Activated CD4-positive, CD25-positive, alpha-beta regulatory T cell treated with anti-CD3 and anti-CD28 coated beads, Interleukin-2, amount 50 U/mL, for 24 hours (primary cell): ENCODE results near the gene GRIK4.
"Not testable (repeated sequence)": the region's sequence is repeated elsewhere in the genome, so short reads cannot be mapped to it uniquely, and the experiment has no call there.

Experiments used
- ATAC-seq, 2 donors: fragments of 150-1000 bp; cut with Tn5 transposase; one replicate each; pipeline ENCODE4 v1.10.0; 2021; ENCODE audit warnings: mild to moderate bottlenecking in 1 of 2, moderate library complexity in 1 of 2

Gene GRIK4, protein sequence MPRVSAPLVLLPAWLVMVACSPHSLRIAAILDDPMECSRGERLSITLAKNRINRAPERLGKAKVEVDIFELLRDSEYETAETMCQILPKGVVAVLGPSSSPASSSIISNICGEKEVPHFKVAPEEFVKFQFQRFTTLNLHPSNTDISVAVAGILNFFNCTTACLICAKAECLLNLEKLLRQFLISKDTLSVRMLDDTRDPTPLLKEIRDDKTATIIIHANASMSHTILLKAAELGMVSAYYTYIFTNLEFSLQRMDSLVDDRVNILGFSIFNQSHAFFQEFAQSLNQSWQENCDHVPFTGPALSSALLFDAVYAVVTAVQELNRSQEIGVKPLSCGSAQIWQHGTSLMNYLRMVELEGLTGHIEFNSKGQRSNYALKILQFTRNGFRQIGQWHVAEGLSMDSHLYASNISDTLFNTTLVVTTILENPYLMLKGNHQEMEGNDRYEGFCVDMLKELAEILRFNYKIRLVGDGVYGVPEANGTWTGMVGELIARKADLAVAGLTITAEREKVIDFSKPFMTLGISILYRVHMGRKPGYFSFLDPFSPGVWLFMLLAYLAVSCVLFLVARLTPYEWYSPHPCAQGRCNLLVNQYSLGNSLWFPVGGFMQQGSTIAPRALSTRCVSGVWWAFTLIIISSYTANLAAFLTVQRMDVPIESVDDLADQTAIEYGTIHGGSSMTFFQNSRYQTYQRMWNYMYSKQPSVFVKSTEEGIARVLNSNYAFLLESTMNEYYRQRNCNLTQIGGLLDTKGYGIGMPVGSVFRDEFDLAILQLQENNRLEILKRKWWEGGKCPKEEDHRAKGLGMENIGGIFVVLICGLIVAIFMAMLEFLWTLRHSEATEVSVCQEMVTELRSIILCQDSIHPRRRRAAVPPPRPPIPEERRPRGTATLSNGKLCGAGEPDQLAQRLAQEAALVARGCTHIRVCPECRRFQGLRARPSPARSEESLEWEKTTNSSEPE

DNA sequence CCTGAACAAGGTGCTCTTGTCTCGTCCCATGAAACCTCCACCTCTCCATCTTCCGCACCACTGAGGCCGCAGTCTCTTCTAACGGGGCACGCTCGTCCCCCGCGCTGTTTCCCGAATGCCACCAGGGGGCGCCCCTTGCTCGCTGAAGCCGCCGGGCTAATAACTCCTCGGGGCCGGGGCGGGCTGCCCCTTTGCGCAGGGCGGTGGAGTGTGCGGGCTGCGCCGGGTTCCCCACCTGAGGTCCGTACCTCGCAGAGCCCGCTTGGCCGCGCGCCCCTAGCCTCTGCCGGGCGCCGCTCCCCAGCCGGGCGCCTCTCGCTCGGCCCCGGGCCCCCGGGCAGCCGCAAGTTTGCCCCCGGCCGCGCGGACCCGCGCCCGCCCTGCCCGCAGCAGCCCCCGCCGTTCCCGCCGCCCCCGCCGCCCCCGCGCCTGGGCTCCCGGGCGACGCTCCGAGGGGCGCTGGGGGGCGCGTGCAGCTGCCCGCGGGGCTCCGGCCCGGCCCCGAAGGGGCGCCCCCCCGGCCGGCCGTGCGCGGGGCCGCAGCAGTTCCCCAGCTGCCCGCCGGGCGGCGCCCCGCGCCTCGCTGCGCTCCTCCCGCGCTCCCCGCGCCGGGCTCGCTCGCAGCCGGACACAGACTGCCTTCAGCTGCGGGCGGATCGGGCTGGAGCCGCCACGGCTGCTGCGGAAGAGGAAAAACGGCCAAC is at the start of gene GRIK4:
GRIK4 (plus strand) TSS at position 633 of the 704 bp plus-strand sequence. CDS start 148,571 bp downstream, outside the sequence.
- ATAC-seq, result peak; percentile 83 to 88

- ATAC-seq, result no peak
These were observed 48.7 kb upstream of the GRIK4 start for GRCh38 chr11:120462825-120463224.

DNA sequence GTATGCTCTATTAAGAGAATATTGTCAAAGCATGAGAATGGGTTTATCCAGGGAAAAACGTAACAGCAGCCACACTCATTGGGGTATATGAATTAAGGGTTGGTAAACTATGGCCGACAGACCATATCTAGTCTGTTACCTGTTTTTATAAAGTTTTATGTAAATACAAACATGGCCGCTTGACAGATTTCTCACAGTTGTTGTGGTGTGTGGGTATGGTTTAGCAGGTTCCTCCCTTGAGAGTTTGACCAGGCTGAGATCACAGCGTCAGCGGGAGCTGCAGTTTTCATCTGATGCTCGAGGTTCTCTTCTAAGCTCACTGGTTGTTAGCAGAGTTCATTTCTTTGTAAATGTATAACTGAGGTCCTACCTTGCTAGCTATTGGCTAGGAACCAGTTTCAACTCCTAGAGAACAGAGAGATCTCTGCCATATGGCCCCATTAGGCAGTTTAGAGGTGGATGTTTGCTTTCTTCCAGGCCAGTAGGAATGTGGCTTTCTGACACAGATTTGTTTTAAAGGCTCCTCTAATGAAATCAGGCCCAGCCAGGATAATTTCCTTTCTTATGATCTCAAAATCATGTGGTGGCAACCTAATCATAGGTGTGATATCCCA is 45.5 kb upstream of the GRIK4 start:
- no peak for ATAC-seq

DNA sequence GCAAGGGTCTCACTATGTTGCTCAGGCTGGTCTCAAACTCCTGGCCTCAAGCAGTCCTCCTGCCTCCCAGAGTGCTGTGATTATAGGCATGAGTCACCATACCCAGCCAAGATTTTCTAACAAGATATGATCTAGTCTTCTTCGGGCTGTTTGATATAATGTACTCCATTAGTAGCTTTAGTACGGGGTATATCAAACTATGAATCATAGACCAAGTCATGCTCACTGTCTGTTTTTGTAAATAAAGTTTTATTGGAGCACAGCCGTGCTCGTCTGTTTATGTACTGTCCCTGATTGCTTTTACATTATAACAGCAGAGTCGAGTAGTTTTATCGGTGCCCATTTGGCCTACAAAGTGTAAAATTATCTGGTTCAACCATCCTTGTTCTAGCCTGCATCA is 43.9 kb upstream of the GRIK4 start:
- ATAC-seq, result no peak

- no peak for ATAC-seq
These were observed 40.4 kb upstream of the GRIK4 start for GRCh38 chr11:120471131-120471530.

DNA sequence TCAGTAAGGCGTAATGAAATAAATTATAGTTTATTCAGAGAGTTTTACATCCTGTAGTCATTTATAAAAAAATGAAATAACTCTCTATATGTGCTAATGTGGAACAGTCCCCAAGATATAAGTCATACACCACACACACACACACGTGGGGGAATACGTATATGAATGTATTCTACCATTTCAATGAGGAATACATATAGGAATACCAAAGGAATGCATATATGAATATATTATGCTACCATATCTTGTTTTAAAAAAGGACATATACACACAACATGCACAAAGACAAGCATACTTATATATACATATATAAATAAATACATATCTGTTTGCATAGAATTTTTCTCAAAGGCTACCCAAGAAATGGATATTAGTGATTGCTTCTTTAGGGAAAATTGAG is 39.6 kb upstream of the GRIK4 start:
- no peak for ATAC-seq

GRCh38 chr11:120473503-120473902 is 38.0 kb upstream of the GRIK4 start:
- ATAC-seq, result no peak

GRCh38 chr11:120482149-120482548 is 29.4 kb upstream of the GRIK4 start:
- no peak for ATAC-seq

GRCh38 chr11:120484722-120485121 is 26.8 kb upstream of the GRIK4 start:
- ATAC-seq, result no peak

DNA sequence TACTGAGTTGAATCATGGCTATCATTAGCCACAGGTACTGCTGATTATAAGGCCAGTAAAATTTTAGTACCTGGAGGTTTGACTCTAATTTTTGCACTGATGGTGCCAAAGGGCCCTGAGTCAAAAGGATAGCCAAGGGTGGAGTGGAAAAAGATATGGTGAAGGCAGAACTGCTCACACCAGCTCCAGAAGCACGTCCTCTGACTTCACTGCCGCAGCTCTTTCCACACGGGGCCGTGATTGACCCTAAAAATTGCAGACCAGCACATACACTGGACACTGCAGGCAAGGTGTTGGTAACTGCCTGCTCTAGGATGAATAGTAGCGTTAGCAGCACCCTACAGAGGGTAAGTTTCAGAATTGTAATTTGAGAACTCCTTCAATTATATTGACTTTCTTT is 25.4 kb upstream of the GRIK4 start:
- ATAC-seq, result no peak

DNA sequence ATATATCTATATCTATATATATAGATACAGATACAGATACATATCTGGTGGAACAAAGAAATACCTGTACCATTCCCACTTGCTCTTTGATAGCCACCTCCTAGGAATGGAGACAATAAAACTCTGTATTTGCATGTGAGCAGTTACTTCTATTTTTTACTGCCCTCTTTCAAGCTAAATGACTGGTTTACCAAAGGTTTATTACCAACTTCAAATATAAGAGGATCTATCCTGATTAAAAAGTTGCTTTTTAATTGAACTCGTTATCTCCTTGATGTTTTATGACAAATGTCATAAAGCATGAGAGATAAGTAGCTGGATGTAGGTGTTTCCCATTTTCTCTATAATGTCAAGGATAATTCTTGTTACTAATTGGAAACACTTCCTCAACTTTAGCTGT is 21.7 kb upstream of the GRIK4 start:
- no peak for ATAC-seq

DNA sequence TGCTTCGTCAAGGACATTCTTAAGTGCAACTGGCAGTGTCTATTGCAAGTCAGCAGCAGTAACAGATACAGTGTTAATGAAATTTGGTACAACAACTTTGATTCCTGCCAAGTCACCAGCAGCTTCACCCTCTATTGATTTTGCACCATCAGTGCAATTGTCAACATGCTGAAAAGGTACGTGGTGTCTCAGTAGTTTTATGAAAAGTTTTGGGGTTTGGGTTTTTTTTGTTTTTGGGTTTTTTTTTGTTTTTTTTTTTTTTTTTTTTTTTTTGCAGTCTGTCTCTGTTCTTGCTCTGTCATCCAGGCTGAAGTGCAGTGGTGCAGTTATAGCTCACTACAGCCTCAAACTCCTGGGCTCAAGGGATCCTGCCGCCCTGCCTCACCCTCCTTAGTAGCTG is 19.1 kb upstream of the GRIK4 start:
- ATAC-seq, result no peak

GRCh38 chr11:120494595-120494994 is 17.0 kb upstream of the GRIK4 start:
- ATAC-seq, result no peak

GRCh38 chr11:120499088-120499487 is 12.5 kb upstream of the GRIK4 start:
- no peak for ATAC-seq

DNA sequence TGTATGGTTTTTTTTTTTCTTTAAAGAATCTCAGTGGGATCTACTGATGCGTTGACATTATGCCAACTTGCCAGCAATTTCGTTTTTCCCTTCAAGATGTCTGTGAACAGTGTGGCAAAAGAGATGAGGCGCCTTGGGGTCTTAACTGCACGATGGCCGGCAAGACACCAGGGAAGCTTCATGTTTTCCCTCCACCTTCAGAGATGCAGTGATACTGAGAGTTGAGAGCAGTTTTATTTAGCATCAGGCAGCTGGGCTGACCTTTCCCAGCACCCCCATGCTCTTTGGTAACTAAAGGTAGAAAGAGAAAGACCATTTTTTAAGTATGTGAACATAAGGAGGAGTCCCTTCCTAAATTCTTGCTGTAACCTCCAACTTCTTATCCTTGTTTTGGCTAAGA is 11.7 kb upstream of the GRIK4 start:
- ATAC-seq, result no peak

GRCh38 chr11:120500414-120501071 is 11.0 kb upstream of the GRIK4 start:
- ATAC-seq, result no peak

GRCh38 chr11:120501440-120501839 is 10.1 kb upstream of the GRIK4 start:
- no peak for ATAC-seq

- no peak for ATAC-seq
These were observed 9.4 kb upstream of the GRIK4 start for GRCh38 chr11:120501976-120502755.

DNA sequence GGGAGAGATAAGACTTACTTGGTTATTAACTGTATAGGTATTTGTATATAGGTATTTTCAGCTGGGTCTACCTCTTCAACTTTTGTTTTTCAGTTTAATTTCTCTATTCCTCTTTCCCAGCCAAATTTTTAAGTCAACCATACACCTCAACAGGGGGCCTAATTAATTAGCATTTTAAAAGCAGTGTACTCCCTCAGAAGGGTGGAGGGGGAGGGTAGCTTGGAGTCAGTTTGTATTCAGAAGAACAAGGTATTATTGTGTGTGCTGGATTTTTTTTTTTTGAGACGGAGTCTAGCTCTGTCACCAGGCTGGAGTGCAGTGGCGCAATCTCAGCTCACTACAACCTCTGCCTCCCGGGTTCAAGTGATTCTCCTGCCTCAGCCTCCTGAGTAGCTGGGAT is 8.0 kb upstream of the GRIK4 start:
- ATAC-seq, result not testable (repeated sequence)

DNA sequence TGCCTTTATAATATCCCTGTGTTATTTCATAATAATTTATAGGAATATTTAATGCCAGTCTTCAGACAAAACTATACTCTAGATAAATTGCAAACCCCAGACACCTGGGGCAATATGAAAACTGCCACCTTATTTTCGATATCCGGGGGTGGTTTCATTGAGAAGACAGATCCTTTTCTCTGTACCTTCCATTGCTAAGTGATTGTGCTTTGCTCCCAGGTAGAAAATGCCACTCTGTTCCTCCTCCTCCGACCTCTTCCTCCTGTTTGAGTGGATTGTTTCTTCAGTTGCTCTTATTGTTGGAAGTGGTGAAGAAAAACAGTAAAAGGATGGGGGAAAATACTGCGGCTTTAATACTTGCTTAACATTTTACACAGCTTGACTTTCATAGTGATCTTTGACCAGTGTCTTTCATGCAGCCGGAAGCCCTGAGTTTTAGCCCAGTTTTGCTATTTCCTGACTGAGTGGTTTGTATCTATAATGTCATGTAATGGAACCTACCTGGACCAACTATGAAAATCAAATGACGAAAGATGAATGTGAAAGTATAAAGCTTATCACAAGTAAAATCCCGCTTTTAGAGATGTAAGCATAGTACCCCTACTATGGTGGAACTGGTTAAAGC is 5.6 kb upstream of the GRIK4 start:
- ATAC-seq, result no peak
